HFFc6 (cell line): Measurements from ENCODE around the gene ACER2. TPM values are rescaled to one million over a fixed set of nuclear protein-coding genes. Genes with fewer than 3 reads are reported as not detected.

Experiments
- DNase-seq: peaks from one replicate; pipeline ENCODE4 v3.0.0-alpha.2; 2018
- H3K27ac Mint-ChIP-seq: 2 replicates; pipeline ENCODE4 v1.8.0; 2020; ENCODE audit warnings: mild to moderate bottlenecking, mixed read lengths
- H3K27me3 Mint-ChIP-seq: 2 replicates; pipeline ENCODE4 v1.8.0; 2021; ENCODE audit warnings: mild to moderate bottlenecking, moderate library complexity, mixed read lengths; ENCODE audit not compliant: insufficient read depth
- H3K36me3 Mint-ChIP-seq: 2 replicates; pipeline ENCODE4 v1.8.0; 2021; ENCODE audit warnings: low read depth, mixed read lengths
- H3K4me1 Mint-ChIP-seq: 2 replicates; pipeline ENCODE4 v1.8.0; 2020; ENCODE audit warnings: low read depth, mixed read lengths
- H3K4me3 Mint-ChIP-seq: 2 replicates; pipeline ENCODE4 v1.8.0; 2020; ENCODE audit warnings: mild to moderate bottlenecking, moderate library complexity, mixed read lengths
- H3K9me3 Mint-ChIP-seq: 2 replicates; pipeline ENCODE4 v1.8.0; 2020; ENCODE audit warnings: mild to moderate bottlenecking, mixed read lengths
- CTCF ChIP-seq: fragments of 200-600 bp; sonication (generic); IDR thresholded peaks from 2 replicates; pipeline ENCODE4 v1.5.0; 2021; ENCODE audit warnings: antibody characterized with exemption, mild to moderate bottlenecking
- total RNA-seq, 6 experiments: library from RNA; stranded (reverse); fragmentation: NEBNext Ultra II Directional; extraction: Animal tissue kit (Norgen Biotek cat#: 25700); gene quantifications; 2 replicates in 1 of 6; 3 replicates in 5 of 6; pipeline ENCODE4 v1.2.3, GENCODE V29; 2021

The ACER2 gene
- total RNA-seq, 6 experiments from 2014 or later = 1.2 to 1.9 (median 1.6) TPM

GRCh38 chr9:19490828-19491227 lies 82.0 kb downstream of the ACER2 start:
- Mint-ChIP-seq H3K27me3 (peaks cover 17% of the 10 kb centered on the region), H3K36me3 (no peaks in the 10 kb centered on the region), H3K4me3 (no peak overlapping the region), H3K9me3 (no peaks in the 10 kb centered on the region), H3K27ac (no peak overlapping the region), H3K4me1 (peaks cover 7% of the 10 kb centered on the region)
- TF ChIP-seq CTCF = no peak
- no peak for DNase-seq

- Mint-ChIP-seq H3K9me3 (no peaks in the 10 kb centered on the region), H3K4me3 (no peak overlapping the region), H3K36me3 (no peaks in the 10 kb centered on the region), H3K27me3 (peaks cover 22% of the 10 kb centered on the region), H3K27ac (no peak overlapping the region), H3K4me1 (peaks cover 7% of the 10 kb centered on the region)
- no peak for DNase-seq
- TF ChIP-seq CTCF = no peak
Observed at GRCh38 chr9:19492775-19493173, 84.0 kb downstream of the ACER2 start.

GRCh38 chr9:19493174-19493811 lies 84.5 kb downstream of the ACER2 start:
- Mint-ChIP-seq H3K27ac (no peak overlapping the region), H3K36me3 (no peaks in the 10 kb centered on the region), H3K4me3 (peak overlapping the region; percentile 44; the same call in 1 of the 2 replicates), H3K27me3 (peaks cover 22% of the 10 kb centered on the region), H3K4me1 (peaks cover 7% of the 10 kb centered on the region), H3K9me3 (no peaks in the 10 kb centered on the region)
- TF ChIP-seq CTCF = peak; percentile 88
- peak; percentile 25 for DNase-seq

- peaks cover 19% of the 10 kb centered on the region for H3K27me3 Mint-ChIP-seq
- peaks cover 7% of the 10 kb centered on the region for H3K4me1 Mint-ChIP-seq
- H3K4me3 Mint-ChIP-seq = no peak overlapping the region
- TF ChIP-seq CTCF = no peak
- no peaks in the 10 kb centered on the region for H3K36me3 Mint-ChIP-seq
- DNase-seq = no peak
- H3K9me3 Mint-ChIP-seq = no peaks in the 10 kb centered on the region
- H3K27ac Mint-ChIP-seq = no peak overlapping the region
Observed at GRCh38 chr9:19493876-19494275, 85.1 kb downstream of the ACER2 start.

GRCh38 chr9:19495186-19496028 lies 86.6 kb downstream of the ACER2 start:
- TF ChIP-seq CTCF = no peak
- H3K9me3 Mint-ChIP-seq = no peaks in the 10 kb centered on the region
- no peak for DNase-seq
- H3K27me3 Mint-ChIP-seq = peaks cover 14% of the 10 kb centered on the region
- H3K4me1 Mint-ChIP-seq = peaks cover 7% of the 10 kb centered on the region
- H3K36me3 Mint-ChIP-seq = no peaks in the 10 kb centered on the region
- no peak overlapping the region for H3K4me3 Mint-ChIP-seq
- H3K27ac Mint-ChIP-seq = no peak overlapping the region
